ENCODE results near the gene SLC25A39.
A peak's percentile ranks its signal among the peaks of the same experiment; 100 is the strongest.

Gene SLC25A39

GRCh38 chr17:44352828-44353671 lies 28.4 kb upstream of the SLC25A39 start:
- H3K36me3 ChIP-seq (ENCODE audit: control insufficient read depth, insufficient read depth, low read length) = no peaks in the 10 kb centered on the region
- no peak overlapping the region for H3K4me3 ChIP-seq (ENCODE audit: low read depth, low read length)
- H2AFZ ChIP-seq = no peak overlapping the region
- H3K9me3 ChIP-seq (ENCODE audit: control insufficient read depth, low read length) = no peaks in the 10 kb centered on the region
- H3K79me2 ChIP-seq = no peaks in the 10 kb centered on the region
- no peak for TF ChIP-seq CTCF (IDR thresholded peaks at IDR 0.05)
- no peak overlapping the region for H3K4me2 ChIP-seq (ENCODE audit: low read length)
- no peaks in the 10 kb centered on the region for H3K27me3 ChIP-seq (ENCODE audit: control insufficient read depth, insufficient read depth, low read length)
- no peak overlapping the region for H3K9ac ChIP-seq
- peaks cover 9% of the 10 kb centered on the region for H3K4me1 ChIP-seq
- H3K27ac ChIP-seq = no peak overlapping the region

GRCh38 chr17:44351961-44352827 lies 27.6 kb upstream of the SLC25A39 start:
- Histone ChIP-seq H3K4me1 (peaks cover 9% of the 10 kb centered on the region), H3K79me2 (no peaks in the 10 kb centered on the region), H3K27me3 (ENCODE audit: control insufficient read depth, insufficient read depth, low read length) (no peaks in the 10 kb centered on the region), H3K4me2 (ENCODE audit: low read length) (no peak overlapping the region), H3K9me3 (ENCODE audit: control insufficient read depth, low read length) (no peaks in the 10 kb centered on the region), H3K27ac (no peak overlapping the region), H3K36me3 (ENCODE audit: control insufficient read depth, insufficient read depth, low read length) (no peaks in the 10 kb centered on the region), H3K9ac (no peak overlapping the region), H2AFZ (no peak overlapping the region), H3K4me3 (ENCODE audit: low read depth, low read length) (no peak overlapping the region)
- TF ChIP-seq CTCF (IDR thresholded peaks at IDR 0.05) = no peak

GRCh38 chr17:44351464-44351863 lies 26.8 kb upstream of the SLC25A39 start:
- no peak overlapping the region for H3K27ac ChIP-seq
- peaks cover 6% of the 10 kb centered on the region for H3K4me1 ChIP-seq
- no peak overlapping the region for H3K4me2 ChIP-seq (ENCODE audit: low read length)
- no peaks in the 10 kb centered on the region for H3K9me3 ChIP-seq (ENCODE audit: control insufficient read depth, low read length)
- no peaks in the 10 kb centered on the region for H3K79me2 ChIP-seq
- TF ChIP-seq CTCF (IDR thresholded peaks at IDR 0.05) = no peak
- no peak overlapping the region for H3K9ac ChIP-seq
- H3K27me3 ChIP-seq (ENCODE audit: control insufficient read depth, insufficient read depth, low read length) = no peaks in the 10 kb centered on the region
- H3K4me3 ChIP-seq (ENCODE audit: low read depth, low read length) = no peak overlapping the region
- no peaks in the 10 kb centered on the region for H3K36me3 ChIP-seq (ENCODE audit: control insufficient read depth, insufficient read depth, low read length)
- no peak overlapping the region for H2AFZ ChIP-seq

GRCh38 chr17:44350733-44351226 lies 26.2 kb upstream of the SLC25A39 start:
- Histone ChIP-seq H3K4me1 (peaks cover 2% of the 10 kb centered on the region), H3K27me3 (ENCODE audit: control insufficient read depth, insufficient read depth, low read length) (no peaks in the 10 kb centered on the region), H3K9ac (no peak overlapping the region), H2AFZ (no peak overlapping the region), H3K79me2 (no peaks in the 10 kb centered on the region), H3K4me3 (ENCODE audit: low read depth, low read length) (no peak overlapping the region), H3K4me2 (ENCODE audit: low read length) (no peak overlapping the region), H3K36me3 (ENCODE audit: control insufficient read depth, insufficient read depth, low read length) (no peaks in the 10 kb centered on the region), H3K27ac (no peak overlapping the region), H3K9me3 (ENCODE audit: control insufficient read depth, low read length) (no peaks in the 10 kb centered on the region)
- TF ChIP-seq CTCF (IDR thresholded peaks at IDR 0.05) = peak; percentile 82

Measured in parathyroid adenoma (tissue), 2 donors.